K562 treated with DMSO at 1 percent for 24 hours (cell line): ENCODE measurements around the gene HEXIM1. TPM values are rescaled to one million over a fixed set of nuclear protein-coding genes. Genes with fewer than 3 reads are reported as not detected.

Experiments
- total RNA-seq: library from RNA; unstranded; fragments of 300-600 nt; gene quantifications from 2 replicates; pipeline ENCODE4 v1.2.3, GENCODE V29; 2022; ENCODE audit warnings: low read depth; ENCODE audit not compliant: insufficient read depth

The HEXIM1 gene
- 33.8 and 40.1 TPM in 2 replicates for total RNA-seq

GRCh38 chr17:45148183-45149036, at the start of gene HEXIM1:
Gene HEXIM1 (plus strand): TSS chr17:45148475. CDS start chr17:45149191, 716 bp downstream.

GRCh38 chr17:45132320-45132571, 16.0 kb upstream of the HEXIM1 start, which contains the start of gene PLCD3:
Gene PLCD3 (minus strand): TSS chr17:45132515. CDS start chr17:45132410, 105 bp downstream.

GRCh38 chr17:45135192-45135977, 12.9 kb upstream of the HEXIM1 start, which contains the start of gene ACBD4:
Gene ACBD4 (plus strand): TSS chr17:45135687. CDS start chr17:45136145, 458 bp downstream.

GRCh38 chr17:45161288-45162024, 13.2 kb downstream of the HEXIM1 start, which contains the start of gene HEXIM2:
Gene HEXIM2 (plus strand): TSS chr17:45161875. CDS start chr17:45162794, 919 bp downstream.

Other genes with a start within 250 kb of the HEXIM1 start
- 84.1 and 86.8 TPM in 2 replicates for gene EFTUD2, start 249.0 kb upstream of the HEXIM1 start, total RNA-seq
- 1.4 and 2.6 TPM in 2 replicates for gene GFAP, start 233.0 kb upstream of the HEXIM1 start, total RNA-seq
- gene KIF18B, start 200.7 kb upstream of the HEXIM1 start, total RNA-seq = 20.7 and 22.2 TPM in 2 replicates
- gene C1QL1, start 180.2 kb upstream of the HEXIM1 start, total RNA-seq = 1.9 and 2.5 TPM in 2 replicates
- 63.2 and 70.5 TPM in 2 replicates for gene DCAKD, start 96.8 kb upstream of the HEXIM1 start, total RNA-seq
- gene NMT1, start 87.2 kb upstream of the HEXIM1 start, total RNA-seq = 106 and 114 TPM in 2 replicates
- 12.3 and 12.7 TPM in 2 replicates for gene PLCD3, start 16.0 kb upstream of the HEXIM1 start, total RNA-seq
- gene ACBD4, start 12.8 kb upstream of the HEXIM1 start, total RNA-seq = 16.9 and 18.5 TPM in 2 replicates
- gene HEXIM2, start 13.4 kb downstream of the HEXIM1 start, total RNA-seq = 7.2 and 9.2 TPM in 2 replicates
- gene FMNL1, start 73.4 kb downstream of the HEXIM1 start, total RNA-seq = 70.5 and 72.7 TPM in 2 replicates
- not detected in 2 replicates for gene SPATA32, start 113.6 kb downstream of the HEXIM1 start, total RNA-seq
- gene MAP3K14, start 168.5 kb downstream of the HEXIM1 start, total RNA-seq = 7.3 and 8.6 TPM in 2 replicates